ENCODE data around the gene DBNL.

Gene DBNL

GRCh38 chr7:44109991-44110390 lies 65.5 kb downstream of the DBNL start:
- no peak for DNase-seq (ENCODE audit: low read depth in 3 of 3)

- DNase-seq (ENCODE audit: low read depth in 3 of 3) = no peak
These were observed 66.5 kb downstream of the DBNL start for GRCh38 chr7:44110719-44111635.

All from stimulated activated CD4-positive, alpha-beta T cell treated with anti-CD3 and anti-CD28 coated beads, TNF-alpha, amount 100 ng/mL, for 48 hours (primary cell).